ENCODE results near the gene HCN2.

DNA sequence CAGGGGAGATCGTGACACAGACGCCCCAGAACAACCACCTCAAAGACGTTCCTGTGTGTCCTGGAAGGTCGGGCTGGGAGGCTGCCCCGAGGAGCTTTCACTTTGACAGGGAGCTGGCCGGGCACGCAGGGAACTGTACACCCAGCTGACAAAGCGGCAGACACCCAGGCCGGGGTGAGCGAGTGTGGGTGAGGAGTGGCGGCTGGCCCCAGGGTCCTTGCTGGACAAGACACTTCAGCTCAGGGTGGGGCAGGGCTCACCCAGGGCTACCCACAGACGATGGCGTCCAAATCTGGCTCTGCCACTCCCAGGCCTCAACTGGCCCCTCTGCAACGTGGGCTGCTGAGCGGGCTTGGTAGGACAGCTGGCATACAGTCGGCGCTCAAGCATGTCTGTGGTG lies 52.0 kb downstream of the HCN2 start:
- TF ChIP-seq, protein P1, sequence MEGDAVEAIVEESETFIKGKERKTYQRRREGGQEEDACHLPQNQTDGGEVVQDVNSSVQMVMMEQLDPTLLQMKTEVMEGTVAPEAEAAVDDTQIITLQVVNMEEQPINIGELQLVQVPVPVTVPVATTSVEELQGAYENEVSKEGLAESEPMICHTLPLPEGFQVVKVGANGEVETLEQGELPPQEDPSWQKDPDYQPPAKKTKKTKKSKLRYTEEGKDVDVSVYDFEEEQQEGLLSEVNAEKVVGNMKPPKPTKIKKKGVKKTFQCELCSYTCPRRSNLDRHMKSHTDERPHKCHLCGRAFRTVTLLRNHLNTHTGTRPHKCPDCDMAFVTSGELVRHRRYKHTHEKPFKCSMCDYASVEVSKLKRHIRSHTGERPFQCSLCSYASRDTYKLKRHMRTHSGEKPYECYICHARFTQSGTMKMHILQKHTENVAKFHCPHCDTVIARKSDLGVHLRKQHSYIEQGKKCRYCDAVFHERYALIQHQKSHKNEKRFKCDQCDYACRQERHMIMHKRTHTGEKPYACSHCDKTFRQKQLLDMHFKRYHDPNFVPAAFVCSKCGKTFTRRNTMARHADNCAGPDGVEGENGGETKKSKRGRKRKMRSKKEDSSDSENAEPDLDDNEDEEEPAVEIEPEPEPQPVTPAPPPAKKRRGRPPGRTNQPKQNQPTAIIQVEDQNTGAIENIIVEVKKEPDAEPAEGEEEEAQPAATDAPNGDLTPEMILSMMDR (IDR thresholded peaks at IDR 0.05), result no peak
- TF ChIP-seq POLR2A (IDR thresholded peaks at IDR 0.05), result no peak
